Measurements from ENCODE around the gene ERVV-1.

- TF ChIP-seq, protein P1, sequence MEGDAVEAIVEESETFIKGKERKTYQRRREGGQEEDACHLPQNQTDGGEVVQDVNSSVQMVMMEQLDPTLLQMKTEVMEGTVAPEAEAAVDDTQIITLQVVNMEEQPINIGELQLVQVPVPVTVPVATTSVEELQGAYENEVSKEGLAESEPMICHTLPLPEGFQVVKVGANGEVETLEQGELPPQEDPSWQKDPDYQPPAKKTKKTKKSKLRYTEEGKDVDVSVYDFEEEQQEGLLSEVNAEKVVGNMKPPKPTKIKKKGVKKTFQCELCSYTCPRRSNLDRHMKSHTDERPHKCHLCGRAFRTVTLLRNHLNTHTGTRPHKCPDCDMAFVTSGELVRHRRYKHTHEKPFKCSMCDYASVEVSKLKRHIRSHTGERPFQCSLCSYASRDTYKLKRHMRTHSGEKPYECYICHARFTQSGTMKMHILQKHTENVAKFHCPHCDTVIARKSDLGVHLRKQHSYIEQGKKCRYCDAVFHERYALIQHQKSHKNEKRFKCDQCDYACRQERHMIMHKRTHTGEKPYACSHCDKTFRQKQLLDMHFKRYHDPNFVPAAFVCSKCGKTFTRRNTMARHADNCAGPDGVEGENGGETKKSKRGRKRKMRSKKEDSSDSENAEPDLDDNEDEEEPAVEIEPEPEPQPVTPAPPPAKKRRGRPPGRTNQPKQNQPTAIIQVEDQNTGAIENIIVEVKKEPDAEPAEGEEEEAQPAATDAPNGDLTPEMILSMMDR (IDR thresholded peaks at IDR 0.05), result no peak
- TF ChIP-seq POLR2A (IDR thresholded peaks at IDR 0.05), result no peak
Observed at GRCh38 chr19:52967772-52968171, 45.9 kb upstream of the ERVV-1 start.
